ENCODE measurements around the gene SLC30A5. TPM values are rescaled to one million over a fixed set of nuclear protein-coding genes. Genes with fewer than 3 reads are reported as not detected.
"Not testable (repeated sequence)": the region's sequence is repeated elsewhere in the genome, so short reads cannot be mapped to it uniquely, and the experiment has no call there.

The SLC30A5 gene
- 61.7 and 64.5 TPM in 2 replicates for total RNA-seq (2022)
- percentile 79 among the genes with signal in this experiment for Bru-seq, nascent RNA
- BruChase-seq, experiment 1, labeled RNA remaining after a 2-hour chase: percentile 82 among the genes with signal in this experiment
- percentile 89 among the genes with signal in this experiment for BruChase-seq, experiment 2, labeled RNA remaining after a 6-hour chase
- long read RNA-seq, full-length matches to known transcripts: 75 of 109 reads
- long read RNA-seq, partial matches to known transcripts: 6 of 109 reads
- long read RNA-seq, other reads (novel, unspliced or antisense): 28 of 109 reads

GRCh38 chr5:69093771-69094482 is at the start of gene SLC30A5:
SLC30A5 (plus strand) TSS chr5:69094014; CDS start chr5:69094256, 242 bp downstream.
- H3K27me3 Mint-ChIP-seq (ENCODE audit: insufficient read depth, unreplicated experiment): no peaks in the 10 kb centered on the region
- H3K27me3 ChIP-seq (replicated peaks; ENCODE audit: control insufficient read depth, insufficient read depth, low read length): no peaks in the 10 kb centered on the region
- no peaks in the 10 kb centered on the region for H3K36me3 ChIP-seq (ENCODE audit: control insufficient read depth, insufficient read depth, low read length)
- ChIA-PET POLR2A (interaction anchor here (0.5 to 2.0 kb wide), 17 partner anchors 12 to 1587 kb away, joined by 3 to 15 read pairs (median 3); partner anchors contain the start of genes CCDC125, CCNB1 and CDK7), CTCF (interaction anchor here (0.6 to 1.6 kb wide), 29 partner anchors 8 to 361 kb away, joined by 3 to 29 read pairs (median 5); partner anchors contain the start of genes CCDC125, CCNB1, CDK7 and CENPH)
- H3K4me1 ChIP-seq: peaks cover 13% of the 10 kb centered on the region; the same call in 1 of the 2 replicates
- no TSS peak for BruUV-seq (replicated peaks)
- H3K9me3 ChIP-seq: no peaks in the 10 kb centered on the region
- H3K4me1 Mint-ChIP-seq (ENCODE audit: low read depth, unreplicated experiment): no peaks in the 10 kb centered on the region
- intact Hi-C loops (cut with micrococcal nuclease; ENCODE audit: unreplicated experiment): loop anchor here (1.0 to 10.0 kb wide), 5 partner anchors 73 to 401 kb away; partner anchors contain the start of genes AK6, CCNB1, CENPH and OCLN
- peak within 1 kb of the TSS; percentile 92 for H3K4me3 ChIP-seq (ENCODE audit: low read depth, low read length)
- H3K27ac Mint-ChIP-seq (ENCODE audit: unreplicated experiment): peak within 1 kb of the TSS; percentile 91
- peak; percentile 99 to 100 for DNase-seq
- no peaks in the 10 kb centered on the region for H3K9me3 Mint-ChIP-seq (ENCODE audit: unreplicated experiment)
- H3K36me3 Mint-ChIP-seq (ENCODE audit: insufficient read depth, unreplicated experiment): peaks cover 37% of the 10 kb centered on the region
- H3K4me3 Mint-ChIP-seq (ENCODE audit: unreplicated experiment): peak within 1 kb of the TSS; percentile 88
- peak; percentile 89 to 92 for TF ChIP-seq CTCF (IDR thresholded peaks at IDR 0.05; ENCODE audit: insufficient read depth in 1 of 2, low read depth in 1 of 2, low read length in 1 of 2, severe bottlenecking in 1 of 2, unreplicated experiment in 1 of 2)

GRCh38 chr5:69045213-69045612 is 48.6 kb upstream of the SLC30A5 start:
- H3K9me3 Mint-ChIP-seq (ENCODE audit: unreplicated experiment); H3K4me1 ChIP-seq; intact Hi-C loops (cut with micrococcal nuclease; ENCODE audit: unreplicated experiment); H3K4me1 Mint-ChIP-seq (ENCODE audit: low read depth, unreplicated experiment); H3K36me3 ChIP-seq (ENCODE audit: control insufficient read depth, insufficient read depth, low read length); H3K9me3 ChIP-seq; H3K27me3 Mint-ChIP-seq (ENCODE audit: insufficient read depth, unreplicated experiment); DNase-seq; H3K36me3 Mint-ChIP-seq (ENCODE audit: insufficient read depth, unreplicated experiment); H3K4me3 Mint-ChIP-seq (ENCODE audit: unreplicated experiment); POLR2A ChIA-PET; H3K27me3 ChIP-seq (replicated peaks; ENCODE audit: control insufficient read depth, insufficient read depth, low read length); H3K27ac Mint-ChIP-seq (ENCODE audit: unreplicated experiment); BruUV-seq (replicated peaks); H3K4me3 ChIP-seq (ENCODE audit: low read depth, low read length): not testable (repeated sequence)
- CTCF ChIA-PET: interaction anchor here (0.6 kb wide), 1 partner anchor 457 kb away, joined by 3 read pairs; no protein-coding TSS in a partner anchor

GRCh38 chr5:69046375-69046957 is 47.3 kb upstream of the SLC30A5 start:
- peaks cover 5% of the 10 kb centered on the region for H3K36me3 Mint-ChIP-seq (ENCODE audit: insufficient read depth, unreplicated experiment)
- DNase-seq: no peak
- no peak overlapping the region for H3K27ac Mint-ChIP-seq (ENCODE audit: unreplicated experiment)
- Histone ChIP-seq H3K9me3 (no peaks in the 10 kb centered on the region), H3K4me1 (peaks cover 7% of the 10 kb centered on the region; the same call in 1 of the 2 replicates), H3K27me3 (replicated peaks; ENCODE audit: control insufficient read depth, insufficient read depth, low read length) (no peaks in the 10 kb centered on the region), H3K4me3 (ENCODE audit: low read depth, low read length) (no peak overlapping the region), H3K36me3 (ENCODE audit: control insufficient read depth, insufficient read depth, low read length) (no peaks in the 10 kb centered on the region; the same call in 1 of the 2 replicates)
- H3K9me3 Mint-ChIP-seq (ENCODE audit: unreplicated experiment): no peaks in the 10 kb centered on the region
- ChIA-PET POLR2A (no interaction called here), CTCF (no interaction called here)
- no peaks in the 10 kb centered on the region for H3K27me3 Mint-ChIP-seq (ENCODE audit: insufficient read depth, unreplicated experiment)
- no peak for TF ChIP-seq CTCF (IDR thresholded peaks at IDR 0.05; ENCODE audit: insufficient read depth in 1 of 2, low read depth in 1 of 2, low read length in 1 of 2, severe bottlenecking in 1 of 2, unreplicated experiment in 1 of 2)
- H3K4me1 Mint-ChIP-seq (ENCODE audit: low read depth, unreplicated experiment): peaks cover 6% of the 10 kb centered on the region
- intact Hi-C loops (cut with micrococcal nuclease; ENCODE audit: unreplicated experiment): no loop called here
- no TSS peak for BruUV-seq (replicated peaks)
- no peak overlapping the region for H3K4me3 Mint-ChIP-seq (ENCODE audit: unreplicated experiment)

Data from Caco-2 (cell line).